GM21576 (cell line): ENCODE results near the gene PARP8.

Experiments
- ATAC-seq: cut with Tn5 transposase; IDR thresholded peaks from one replicate; pipeline ENCODE4 v1.9.1; 2021; ENCODE audit warnings: mild to moderate bottlenecking, moderate library complexity; ENCODE audit not compliant: unreplicated experiment

PARP8 gene

DNA sequence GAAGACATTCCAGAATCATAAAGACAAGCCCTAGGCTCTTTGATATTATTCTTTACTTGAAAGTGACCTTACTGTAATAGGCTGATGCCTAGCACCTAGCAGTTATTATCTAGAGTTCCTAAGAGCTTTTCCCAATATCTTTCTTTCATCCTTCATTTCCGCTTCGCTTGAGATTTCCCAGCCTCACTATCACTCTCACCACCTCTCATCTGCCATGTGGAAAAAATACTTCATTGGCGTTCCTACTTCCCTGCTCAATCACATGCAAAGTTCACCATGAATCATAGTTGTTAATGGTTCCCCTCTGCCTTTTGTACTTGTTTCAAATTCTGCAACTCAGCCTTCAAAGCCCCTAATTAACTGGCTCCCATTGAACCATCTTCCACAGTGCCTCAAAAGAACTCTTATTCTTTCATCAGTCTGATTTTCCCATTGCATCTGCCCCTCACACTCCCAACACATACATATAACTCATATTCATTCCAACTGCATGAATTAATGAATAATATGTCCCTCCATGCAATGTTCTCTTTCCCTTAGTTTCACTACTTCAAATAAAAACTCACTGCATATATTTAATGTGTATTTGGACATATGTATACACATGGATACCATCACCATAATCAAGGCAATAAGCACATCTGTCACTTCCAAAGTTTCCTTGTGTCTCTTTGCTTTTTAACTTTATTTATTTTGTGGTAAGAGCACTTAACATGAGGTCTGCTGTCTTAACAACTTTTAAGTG is 221.6 kb downstream of the PARP8 start:
- no peak for ATAC-seq

DNA sequence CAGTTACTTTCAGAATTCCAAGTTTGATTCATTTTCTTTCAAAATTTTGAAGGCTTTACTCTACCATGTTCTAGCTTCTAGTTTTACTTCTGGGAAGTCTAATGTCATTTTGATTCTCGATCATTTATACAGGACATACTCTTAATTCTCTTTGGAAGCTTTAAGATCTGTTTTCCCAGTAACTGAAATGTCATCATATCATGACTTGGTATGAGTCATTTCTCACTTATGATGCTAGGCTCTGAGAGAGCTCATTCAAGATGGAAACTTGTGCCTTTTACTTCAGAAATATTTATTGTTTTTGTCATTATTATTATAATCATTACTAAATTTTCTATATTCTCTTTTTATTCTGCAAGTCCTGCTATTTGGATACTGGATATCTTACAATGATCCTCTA is 222.3 kb downstream of the PARP8 start:
- ATAC-seq, result no peak

DNA sequence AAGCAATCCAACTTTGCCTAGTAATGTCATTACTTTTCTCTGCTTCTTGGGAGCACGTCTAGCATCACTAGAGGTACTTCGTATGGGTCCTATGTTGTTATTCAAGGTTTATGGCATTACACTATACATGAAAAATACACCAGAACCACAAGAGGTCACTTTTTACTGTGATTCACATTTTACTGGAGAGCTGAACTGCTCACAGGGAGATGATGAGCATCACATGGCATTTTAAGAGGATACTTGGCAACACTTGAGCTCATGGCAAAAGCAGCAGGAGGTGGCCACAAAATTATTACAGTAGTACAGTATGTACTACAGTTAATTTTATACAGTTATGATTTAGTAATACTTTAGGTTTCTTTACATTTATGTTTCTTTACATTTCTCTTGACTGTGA is 223.4 kb downstream of the PARP8 start:
- no peak for ATAC-seq
